HepG2 (cell line): ENCODE results near the gene SLC35F1. TPM values are rescaled to one million over a fixed set of nuclear protein-coding genes. Genes with fewer than 3 reads are reported as not detected.

Experiments
- ESRRA ChIP-seq: sonication (generic); formaldehyde crosslinking; IDR thresholded peaks from 2 replicates; pipeline ENCODE4 v1.5.1; 2020; ENCODE audit warnings: mild to moderate bottlenecking, low read depth, missing genetic modification reagents
- MNT ChIP-seq: fragments of 450-650 bp; IDR thresholded peaks from 2 replicates; pipeline ENCODE4 v1.6.1; 2016
- PHB2 ChIP-seq: fragments of 450-650 bp; IDR thresholded peaks from 2 replicates; pipeline ENCODE4 v1.6.1; 2018; ENCODE audit not compliant: partially characterized antibody
- SMYD3 ChIP-seq: sonication (generic); formaldehyde crosslinking; IDR thresholded peaks from 2 replicates; pipeline ENCODE4 v1.8.1; 2023; ENCODE audit warnings: mild to moderate bottlenecking, missing genetic modification reagents
- SPEN ChIP-seq: sonication (generic); formaldehyde crosslinking; IDR thresholded peaks from 2 replicates; pipeline ENCODE4 v1.5.1; 2020; ENCODE audit warnings: low read depth, mild to moderate bottlenecking, missing genetic modification reagents
- THRA ChIP-seq: sonication (generic); formaldehyde crosslinking; IDR thresholded peaks from 2 replicates; pipeline ENCODE4 v1.4.0; 2020; ENCODE audit warnings: missing genetic modification reagents, borderline replicate concordance
- ZNF33A ChIP-seq: sonication (generic); formaldehyde crosslinking; IDR thresholded peaks from 2 replicates; pipeline ENCODE4 v1.5.1; 2020; ENCODE audit warnings: missing genetic modification reagents, mild to moderate bottlenecking, moderate library complexity, borderline replicate concordance
- ZNF354B ChIP-seq: sonication (generic); formaldehyde crosslinking; IDR thresholded peaks from 2 replicates; pipeline ENCODE4 v1.8.0; 2022; ENCODE audit warnings: mild to moderate bottlenecking, missing genetic modification reagents
- ZNF383 ChIP-seq: sonication (generic); formaldehyde crosslinking; IDR thresholded peaks from 2 replicates; pipeline ENCODE4 v1.4.0; 2020; ENCODE audit warnings: missing genetic modification reagents, mild to moderate bottlenecking, borderline replicate concordance
- ZNF775 ChIP-seq: sonication (generic); formaldehyde crosslinking; IDR thresholded peaks from 2 replicates; pipeline ENCODE4 v1.4.0; 2020; ENCODE audit warnings: missing genetic modification reagents, mild to moderate bottlenecking, moderate library complexity, borderline replicate concordance
- ZNF781 ChIP-seq: sonication (generic); formaldehyde crosslinking; IDR thresholded peaks from 2 replicates; pipeline ENCODE4 v1.5.1; 2020; ENCODE audit warnings: borderline replicate concordance, mild to moderate bottlenecking, missing genetic modification reagents; ENCODE audit errors: not compliant biosample characterization
- ZNF850 ChIP-seq: sonication (generic); formaldehyde crosslinking; conservative IDR thresholded peaks from 2 replicates; pipeline ENCODE4 v1.9.0; 2021; ENCODE audit warnings: mild to moderate bottlenecking, missing genetic modification reagents
- ZNF878 ChIP-seq: sonication (generic); formaldehyde crosslinking; IDR thresholded peaks from 2 replicates; pipeline ENCODE4 v1.8.1; 2023; ENCODE audit warnings: mild to moderate bottlenecking, missing genetic modification reagents, moderate library complexity
- polyA plus RNA-seq, 8 experiments: library from polyadenylated mRNA; depleted of rRNA in 3 of 8; stranded (reverse) in 7 of 8; unstranded in 1 of 8; fragments of >200 nt; fragmentation: Illumina TruSeq in 4 of 8; extraction: Trizol in 4 of 8; gene quantifications; 2 replicates each; pipeline versions ENCODE4 v1.2.1 to v1.2.3, GENCODE V29; 2011 to 2016; ENCODE audit warnings: low read depth in 4 of 8, missing spikeins in 1 of 8, mixed read lengths in 1 of 8; ENCODE audit not compliant: insufficient read depth in 1 of 8
- total RNA-seq, 5 experiments: library from RNA; depleted of rRNA; stranded (reverse); fragments of >200 nt; fragmentation: Illumina TruSeq; extraction: Trizol; gene quantifications; 2 replicates each; pipeline ENCODE4 v1.2.3, GENCODE V29; 2016; ENCODE audit warnings: low read depth in 1 of 5
- TF ChIP-seq, protein P1 (sequence below): sonication (generic); formaldehyde crosslinking; IDR thresholded peaks from 2 replicates; pipeline ENCODE4 v1.5.0; 2020; ENCODE audit warnings: missing genetic modification reagents
- TF ChIP-seq, protein P2 (sequence below), 2 experiments: sonication (generic) in 1 of 2; formaldehyde crosslinking in 1 of 2; IDR thresholded peaks; 2 replicates each; pipeline versions ENCODE4 v1.6.1 to v1.9.0; 2014 to 2022; ENCODE audit warnings: antibody characterized with exemption in 1 of 2, borderline replicate concordance in 1 of 2, inconsistent platforms in 1 of 2, low read depth in 1 of 2, missing genetic modification reagents in 1 of 2
- TF ChIP-seq, protein P3 (sequence below): IDR thresholded peaks from 2 replicates; pipeline ENCODE4 v1.6.1; 2018; ENCODE audit warnings: missing genetic modification reagents, mild to moderate bottlenecking, missing compliant biosample characterization

The SLC35F1 gene
- total and polyA plus RNA-seq, 2 of the 13 experiments (the other 11 are each of a cell fraction or from before 2014, with no cell fraction given), result 0.01 TPM; not detected in 1

GRCh38 chr6:117919775-117920729, 13.0 kb downstream of the SLC35F1 start (continued):
- TF ChIP-seq SPEN (CRISPR knock-in tag) (no peak), ZNF383 (CRISPR knock-in tag) (no peak), ZNF354B (CRISPR knock-in tag) (no peak), SMYD3 (CRISPR knock-in tag) (no peak), ZNF33A (no peak), ZNF781 (CRISPR knock-in tag) (no peak), ZNF878 (CRISPR knock-in tag) (no peak), ZNF775 (CRISPR knock-in tag) (no peak), THRA (CRISPR knock-in tag) (no peak), PHB2 (no peak), ESRRA (CRISPR knock-in tag) (no peak), ZNF850 (CRISPR knock-in tag) (no peak), MNT (no peak)
- TF ChIP-seq, protein P1, sequence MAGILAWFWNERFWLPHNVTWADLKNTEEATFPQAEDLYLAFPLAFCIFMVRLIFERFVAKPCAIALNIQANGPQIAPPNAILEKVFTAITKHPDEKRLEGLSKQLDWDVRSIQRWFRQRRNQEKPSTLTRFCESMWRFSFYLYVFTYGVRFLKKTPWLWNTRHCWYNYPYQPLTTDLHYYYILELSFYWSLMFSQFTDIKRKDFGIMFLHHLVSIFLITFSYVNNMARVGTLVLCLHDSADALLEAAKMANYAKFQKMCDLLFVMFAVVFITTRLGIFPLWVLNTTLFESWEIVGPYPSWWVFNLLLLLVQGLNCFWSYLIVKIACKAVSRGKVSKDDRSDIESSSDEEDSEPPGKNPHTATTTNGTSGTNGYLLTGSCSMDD, result no peak
- TF ChIP-seq, protein P2, sequence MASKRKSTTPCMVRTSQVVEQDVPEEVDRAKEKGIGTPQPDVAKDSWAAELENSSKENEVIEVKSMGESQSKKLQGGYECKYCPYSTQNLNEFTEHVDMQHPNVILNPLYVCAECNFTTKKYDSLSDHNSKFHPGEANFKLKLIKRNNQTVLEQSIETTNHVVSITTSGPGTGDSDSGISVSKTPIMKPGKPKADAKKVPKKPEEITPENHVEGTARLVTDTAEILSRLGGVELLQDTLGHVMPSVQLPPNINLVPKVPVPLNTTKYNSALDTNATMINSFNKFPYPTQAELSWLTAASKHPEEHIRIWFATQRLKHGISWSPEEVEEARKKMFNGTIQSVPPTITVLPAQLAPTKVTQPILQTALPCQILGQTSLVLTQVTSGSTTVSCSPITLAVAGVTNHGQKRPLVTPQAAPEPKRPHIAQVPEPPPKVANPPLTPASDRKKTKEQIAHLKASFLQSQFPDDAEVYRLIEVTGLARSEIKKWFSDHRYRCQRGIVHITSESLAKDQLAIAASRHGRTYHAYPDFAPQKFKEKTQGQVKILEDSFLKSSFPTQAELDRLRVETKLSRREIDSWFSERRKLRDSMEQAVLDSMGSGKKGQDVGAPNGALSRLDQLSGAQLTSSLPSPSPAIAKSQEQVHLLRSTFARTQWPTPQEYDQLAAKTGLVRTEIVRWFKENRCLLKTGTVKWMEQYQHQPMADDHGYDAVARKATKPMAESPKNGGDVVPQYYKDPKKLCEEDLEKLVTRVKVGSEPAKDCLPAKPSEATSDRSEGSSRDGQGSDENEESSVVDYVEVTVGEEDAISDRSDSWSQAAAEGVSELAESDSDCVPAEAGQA (IDR thresholded peaks at IDR 0.05; ENCODE audit: low read depth), result no peak
- TF ChIP-seq, protein P2 (CRISPR knock-in tag; IDR thresholded peaks at IDR 0.05; ENCODE audit: borderline replicate concordance), result no peak
- TF ChIP-seq, protein P3, sequence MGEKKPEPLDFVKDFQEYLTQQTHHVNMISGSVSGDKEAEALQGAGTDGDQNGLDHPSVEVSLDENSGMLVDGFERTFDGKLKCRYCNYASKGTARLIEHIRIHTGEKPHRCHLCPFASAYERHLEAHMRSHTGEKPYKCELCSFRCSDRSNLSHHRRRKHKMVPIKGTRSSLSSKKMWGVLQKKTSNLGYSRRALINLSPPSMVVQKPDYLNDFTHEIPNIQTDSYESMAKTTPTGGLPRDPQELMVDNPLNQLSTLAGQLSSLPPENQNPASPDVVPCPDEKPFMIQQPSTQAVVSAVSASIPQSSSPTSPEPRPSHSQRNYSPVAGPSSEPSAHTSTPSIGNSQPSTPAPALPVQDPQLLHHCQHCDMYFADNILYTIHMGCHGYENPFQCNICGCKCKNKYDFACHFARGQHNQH (CRISPR knock-in tag), result no peak
